HFF-Myc (cell line): ENCODE measurements around the gene SLC6A20.

ENCODE experiments used
- DNase-seq: peaks from one replicate; pipeline ENCODE4 v3.0.0-alpha.2; 2011; ENCODE audit warnings: low read depth; ENCODE audit errors: extremely low read depth
- H3K4me3 ChIP-seq: replicated peaks from 2 replicates; pipeline ENCODE4 v1.5.1; 2011; ENCODE audit warnings: low read depth, mild to moderate bottlenecking, control low read depth, low read length
- CTCF ChIP-seq: IDR thresholded peaks from 2 replicates; pipeline ENCODE4 v1.5.1; 2012; ENCODE audit warnings: mild to moderate bottlenecking, low read depth, low read length, control low read depth; ENCODE audit errors: missing control alignments

SLC6A20 gene

GRCh38 chr3:45781271-45781670, 15.1 kb downstream of the SLC6A20 start:
- no peak for DNase-seq
- H3K4me3 ChIP-seq, result no peak overlapping the region
- no peak for TF ChIP-seq CTCF

- no peak overlapping the region for H3K4me3 ChIP-seq
- TF ChIP-seq CTCF, result no peak
- DNase-seq, result no peak
Measured at GRCh38 chr3:45779746-45780735, 16.3 kb downstream of the SLC6A20 start.

- no peak for DNase-seq
- TF ChIP-seq CTCF, result no peak
- H3K4me3 ChIP-seq, result no peak overlapping the region
Measured at GRCh38 chr3:45778761-45779201, 17.6 kb downstream of the SLC6A20 start.

- DNase-seq, result no peak
- no peak overlapping the region for H3K4me3 ChIP-seq
- no peak for TF ChIP-seq CTCF
Measured at GRCh38 chr3:45777746-45778386, 18.5 kb downstream of the SLC6A20 start.

- no peak for DNase-seq
- H3K4me3 ChIP-seq, result no peak overlapping the region
- TF ChIP-seq CTCF, result no peak
Measured at GRCh38 chr3:45777111-45777745, 19.1 kb downstream of the SLC6A20 start.

- TF ChIP-seq CTCF, result no peak
- no peak for DNase-seq
Measured at GRCh38 chr3:45776611-45777010, 19.7 kb downstream of the SLC6A20 start.

More at GRCh38 chr3:45776611-45777010, 19.7 kb downstream of the SLC6A20 start:
- H3K4me3 ChIP-seq, result no peak overlapping the region
